Tibial artery (tissue), 4 donors: Measurements from ENCODE around the gene C12orf56.
"Not testable (repeated sequence)": the region's sequence is repeated elsewhere in the genome, so short reads cannot be mapped to it uniquely, and the experiment has no call there.

ENCODE experiments used
- DNase-seq, 2 donors: peaks; one replicate each; pipeline ENCODE4 v3.0.0-alpha.2; 2019
- H3K27ac ChIP-seq, 2 donors: fragments of 200-600 bp; sonication (generic) in 1 of 2; 1 replicate in 1 of 2; 2 replicates in 1 of 2; pipeline ENCODE4 v1.5.1; 2018 to 2019; ENCODE audit warnings: mild to moderate bottlenecking in 1 of 2
- H3K27me3 ChIP-seq, 2 donors: fragments of 200-600 bp; sonication (generic) in 1 of 2; one replicate each; pipeline versions ENCODE4 v1.5.1 to v1.6.0; 2016 to 2019
- H3K36me3 ChIP-seq, 3 donors: fragments of 200-600 bp; sonication (generic) in 2 of 3; one replicate each; pipeline ENCODE4 v1.5.1; 2016 to 2019; ENCODE audit warnings: mild to moderate bottlenecking in 2 of 3
- H3K4me1 ChIP-seq, 4 donors: fragments of 200-600 bp; sonication (generic) in 2 of 4; 1 replicate in 3 of 4; 2 replicates in 1 of 4; pipeline ENCODE4 v1.5.1; 2016 to 2019
- H3K4me3 ChIP-seq, 2 donors: fragments of 200-600 bp; sonication (generic) in 1 of 2; 1 replicate in 1 of 2; 2 replicates in 1 of 2; pipeline ENCODE4 v1.5.1; 2018 to 2019; ENCODE audit warnings: mild to moderate bottlenecking in 2 of 2
- H3K9me3 ChIP-seq, 3 donors: fragments of 200-600 bp; sonication (generic) in 1 of 3; one replicate each; pipeline ENCODE4 v1.5.1; 2016 to 2019
- intact Hi-C: fragments of 100-400 bp; cut with DNase I; formaldehyde crosslinking; loops from one replicate; pipeline ENCODE4 v1.15.0; 2023; ENCODE audit warnings: low total_unique reads
- TF ChIP-seq, protein P1 (sequence below), 2 experiments: fragments of 200-600 bp in 1 of 2; fragments of 450-650 bp in 1 of 2; IDR thresholded peaks; one replicate each; pipeline ENCODE4 v1.5.1; 2017 to 2019; ENCODE audit warnings: antibody characterized with exemption in 2 of 2, mild to moderate bottlenecking in 1 of 2, moderate library complexity in 1 of 2

Gene C12orf56

DNA sequence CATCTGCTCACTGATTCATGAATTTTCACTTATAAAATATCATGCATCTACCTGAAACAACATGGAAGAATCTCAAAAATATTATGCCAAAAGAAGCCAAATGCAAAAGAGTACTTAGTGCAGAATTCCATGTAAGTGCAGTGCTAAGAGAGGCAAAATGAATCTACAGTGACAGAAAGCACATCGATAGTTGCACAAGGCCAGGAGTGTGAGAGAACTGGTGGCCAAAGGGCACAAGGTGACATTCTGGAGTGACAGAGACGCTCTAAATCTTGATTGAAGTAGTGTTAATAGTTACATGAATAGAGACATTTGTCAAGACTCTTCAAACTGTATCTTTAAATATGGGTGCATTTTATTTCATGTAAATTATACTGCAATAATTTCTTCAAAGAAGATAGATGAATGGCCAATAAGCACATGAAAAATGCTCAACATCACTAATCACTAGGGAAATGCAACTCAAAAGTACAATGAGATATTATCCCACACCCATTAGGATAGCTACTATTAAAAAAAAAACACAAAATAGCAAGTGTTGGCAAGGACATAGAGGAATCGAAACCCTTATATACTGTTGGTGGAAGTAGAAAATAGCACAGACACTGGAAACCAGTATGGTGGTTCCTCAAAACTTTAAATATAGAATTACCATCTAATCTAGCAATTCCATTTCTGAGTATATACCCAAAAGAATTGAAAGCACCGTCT is 96.7 kb downstream of the C12orf56 start:
- intact Hi-C loops, result no loop called here
- no peak overlapping the region for H3K4me3 ChIP-seq
- H3K27ac ChIP-seq, result no peak overlapping the region

DNA sequence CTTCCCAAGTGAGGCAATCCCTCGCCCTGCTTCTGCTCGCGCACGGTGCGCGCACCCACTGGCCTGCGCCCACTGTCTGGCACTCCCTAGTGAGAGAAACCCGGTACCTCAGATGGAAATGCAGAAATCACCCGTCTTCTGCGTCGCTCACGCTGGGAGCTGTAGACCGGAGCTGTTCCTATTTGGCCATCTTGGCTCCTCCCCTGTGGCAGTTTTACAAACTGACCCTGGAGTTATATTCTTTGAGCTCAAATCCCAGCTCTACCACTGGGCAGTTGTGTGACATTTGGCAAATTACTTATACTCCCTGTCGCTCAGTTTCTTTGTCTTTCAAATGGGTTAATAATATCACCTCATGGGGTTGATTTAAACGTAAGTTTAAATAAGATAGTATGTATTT is 97.4 kb downstream of the C12orf56 start:
- H3K9me3 ChIP-seq, H3K4me3 ChIP-seq, intact Hi-C loops, H3K36me3 ChIP-seq, H3K4me1 ChIP-seq, H3K27me3 ChIP-seq, H3K27ac ChIP-seq, DNase-seq: not testable (repeated sequence)

More for the DNA sequence above, 96.7 kb downstream of the C12orf56 start:
- Histone ChIP-seq H3K27me3 (no peaks in the 10 kb centered on the region), H3K36me3 (no peaks in the 10 kb centered on the region), H3K9me3 (no peaks in the 10 kb centered on the region), H3K4me1 (no peaks in the 10 kb centered on the region)
- TF ChIP-seq, protein P1, sequence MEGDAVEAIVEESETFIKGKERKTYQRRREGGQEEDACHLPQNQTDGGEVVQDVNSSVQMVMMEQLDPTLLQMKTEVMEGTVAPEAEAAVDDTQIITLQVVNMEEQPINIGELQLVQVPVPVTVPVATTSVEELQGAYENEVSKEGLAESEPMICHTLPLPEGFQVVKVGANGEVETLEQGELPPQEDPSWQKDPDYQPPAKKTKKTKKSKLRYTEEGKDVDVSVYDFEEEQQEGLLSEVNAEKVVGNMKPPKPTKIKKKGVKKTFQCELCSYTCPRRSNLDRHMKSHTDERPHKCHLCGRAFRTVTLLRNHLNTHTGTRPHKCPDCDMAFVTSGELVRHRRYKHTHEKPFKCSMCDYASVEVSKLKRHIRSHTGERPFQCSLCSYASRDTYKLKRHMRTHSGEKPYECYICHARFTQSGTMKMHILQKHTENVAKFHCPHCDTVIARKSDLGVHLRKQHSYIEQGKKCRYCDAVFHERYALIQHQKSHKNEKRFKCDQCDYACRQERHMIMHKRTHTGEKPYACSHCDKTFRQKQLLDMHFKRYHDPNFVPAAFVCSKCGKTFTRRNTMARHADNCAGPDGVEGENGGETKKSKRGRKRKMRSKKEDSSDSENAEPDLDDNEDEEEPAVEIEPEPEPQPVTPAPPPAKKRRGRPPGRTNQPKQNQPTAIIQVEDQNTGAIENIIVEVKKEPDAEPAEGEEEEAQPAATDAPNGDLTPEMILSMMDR (IDR thresholded peaks at IDR 0.05), result no peak
- no peak for DNase-seq

DNA sequence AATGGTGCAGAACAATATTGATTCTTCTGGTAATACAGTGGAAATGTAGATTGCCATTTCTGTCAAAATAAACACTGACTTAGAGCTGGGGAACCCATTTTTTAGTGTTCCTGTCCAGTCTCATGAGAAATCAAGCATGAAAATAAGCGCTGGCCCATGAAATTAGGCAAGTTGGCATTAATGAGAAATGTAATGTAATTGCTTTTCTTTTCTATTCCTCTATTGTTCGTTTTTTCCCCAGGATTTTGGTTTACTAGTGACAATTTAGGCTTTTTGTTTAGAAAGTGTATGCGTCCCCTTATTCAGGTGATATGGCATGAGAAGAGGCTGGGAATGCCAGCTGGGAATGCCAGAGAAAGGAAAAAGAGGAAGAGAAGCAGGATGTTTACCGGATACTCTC is 104.0 kb downstream of the C12orf56 start:
- H3K9me3 ChIP-seq, result no peaks in the 10 kb centered on the region
- H3K27ac ChIP-seq, result no peak overlapping the region
- H3K4me1 ChIP-seq, result no peaks in the 10 kb centered on the region
- no peaks in the 10 kb centered on the region for H3K27me3 ChIP-seq
- no peak overlapping the region for H3K4me3 ChIP-seq
- TF ChIP-seq, protein P1 (IDR thresholded peaks at IDR 0.05), result no peak
- no peaks in the 10 kb centered on the region for H3K36me3 ChIP-seq
- no peak for DNase-seq
- intact Hi-C loops, result no loop called here

DNA sequence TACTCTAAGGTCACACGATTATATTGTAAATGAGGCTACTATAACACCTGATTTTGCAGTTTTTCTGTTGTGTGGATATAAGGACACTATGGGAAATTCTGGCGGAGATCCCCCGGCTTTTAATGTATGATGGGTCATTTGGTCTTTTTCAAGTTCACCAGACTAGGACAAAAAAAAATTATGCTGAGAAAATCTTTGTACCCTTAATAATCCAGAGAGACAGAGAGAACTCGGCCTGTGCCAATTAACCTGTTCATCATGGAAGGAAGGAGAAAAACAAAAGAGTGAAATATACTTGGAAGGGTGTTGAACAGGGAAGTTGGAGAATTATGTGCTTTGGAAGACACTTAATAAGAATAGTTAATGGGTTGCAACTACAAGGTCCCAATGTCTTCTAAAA is 106.3 kb downstream of the C12orf56 start:
- Histone ChIP-seq H3K4me3 (no peak overlapping the region), H3K4me1 (no peaks in the 10 kb centered on the region), H3K9me3 (no peaks in the 10 kb centered on the region), H3K36me3 (no peaks in the 10 kb centered on the region), H3K27me3 (no peaks in the 10 kb centered on the region), H3K27ac (no peak overlapping the region)
- TF ChIP-seq, protein P1 (IDR thresholded peaks at IDR 0.05), result no peak
- no peak for DNase-seq
- intact Hi-C loops, result no loop called here

DNA sequence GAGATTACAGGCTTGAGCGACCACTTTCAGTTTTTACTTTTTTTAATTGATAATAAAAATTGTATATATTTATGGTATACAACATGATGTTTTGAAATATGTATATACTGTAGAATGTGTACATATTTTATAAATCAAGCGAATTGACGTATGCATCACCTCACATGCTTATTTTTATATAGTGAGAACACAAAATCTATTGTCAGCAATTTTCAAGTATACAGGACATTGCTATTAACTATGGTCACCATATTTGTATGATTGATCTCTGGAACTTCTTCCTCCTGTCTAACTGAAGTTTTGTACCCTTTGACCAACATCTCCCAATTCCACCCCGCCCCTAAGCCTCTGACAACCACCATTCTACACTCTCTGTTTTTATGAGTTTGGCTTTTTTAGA is 112.1 kb downstream of the C12orf56 start:
- intact Hi-C loops, result no loop called here
- Histone ChIP-seq H3K36me3 (no peaks in the 10 kb centered on the region), H3K27me3 (no peaks in the 10 kb centered on the region), H3K27ac (no peak overlapping the region), H3K9me3 (no peaks in the 10 kb centered on the region), H3K4me1 (no peaks in the 10 kb centered on the region), H3K4me3 (no peak overlapping the region)
- TF ChIP-seq, protein P1 (IDR thresholded peaks at IDR 0.05), result no peak
- no peak for DNase-seq

DNA sequence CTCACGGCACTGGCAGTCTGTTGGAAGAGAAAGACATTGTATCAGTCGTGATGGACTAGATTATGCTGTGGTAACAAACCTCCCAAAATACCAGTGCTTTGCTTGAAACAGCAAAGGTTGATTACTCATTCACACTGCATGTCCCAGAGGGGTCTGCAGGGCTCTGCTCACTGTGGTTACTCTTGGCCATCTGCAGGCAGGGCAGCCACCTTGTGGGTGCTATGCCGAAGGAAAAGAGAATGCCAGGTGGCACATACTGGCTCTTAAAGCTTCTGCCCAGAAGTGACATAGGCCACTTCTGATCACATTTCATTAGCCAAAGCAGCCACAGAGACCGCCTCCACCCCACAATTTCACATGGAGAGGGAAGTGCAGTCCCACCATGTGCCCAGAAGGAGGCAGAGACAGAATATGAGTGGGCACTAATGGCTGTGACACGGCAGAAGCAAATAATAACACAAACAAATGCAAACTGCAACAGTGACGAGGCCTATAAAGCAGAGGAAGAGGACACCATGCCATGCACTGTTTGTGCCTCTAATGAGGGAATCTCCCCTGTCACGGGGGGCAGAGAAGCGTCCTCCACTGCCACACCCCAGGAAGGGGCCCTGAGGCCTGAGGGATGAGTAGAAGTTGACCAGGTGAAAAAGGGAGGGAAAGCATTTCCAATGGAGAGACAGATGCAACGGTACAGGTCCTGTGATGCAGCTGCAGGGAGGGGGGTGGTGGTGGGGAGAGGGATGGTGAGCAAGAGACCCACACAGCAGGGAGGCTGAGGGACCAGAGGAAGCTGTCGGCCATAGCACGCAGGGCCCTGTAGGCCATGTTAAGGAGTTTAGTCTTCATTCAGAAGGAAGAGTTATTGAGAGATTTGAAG is 116.8 kb downstream of the C12orf56 start:
- TF ChIP-seq, protein P1 (IDR thresholded peaks at IDR 0.05), result no peak
- intact Hi-C loops, result no loop called here
- H3K27ac ChIP-seq, result no peak overlapping the region
- H3K4me3 ChIP-seq, result no peak overlapping the region
- no peaks in the 10 kb centered on the region for H3K27me3 ChIP-seq
- no peaks in the 10 kb centered on the region for H3K9me3 ChIP-seq
- no peak for DNase-seq
- no peaks in the 10 kb centered on the region for H3K36me3 ChIP-seq
- H3K4me1 ChIP-seq, result no peaks in the 10 kb centered on the region
